Measurements from ENCODE around the gene MEF2C. TPM values are rescaled to one million over a fixed set of nuclear protein-coding genes. Genes with fewer than 3 reads are reported as not detected.
"Not testable (repeated sequence)": the region's sequence is repeated elsewhere in the genome, so short reads cannot be mapped to it uniquely, and the experiment has no call there.

Gene MEF2C
- polyA plus RNA-seq, 1 donor from 2014 or later, result 30.2 TPM

- Histone ChIP-seq H4K20me1 (ENCODE audit: insufficient read depth) (no peaks in the 10 kb centered on the region), H3K9ac (ENCODE audit: low read length) (no peak overlapping the region), H3K4me3 (ENCODE audit: low read length) (no peak overlapping the region), H3K27ac (ENCODE audit: low read length) (no peak overlapping the region), H3K9me2 (ENCODE audit: insufficient read depth, low read length) (no peaks in the 10 kb centered on the region), H3K9me3 (ENCODE audit: low read length) (no peaks in the 10 kb centered on the region), H3F3A (ENCODE audit: insufficient read depth, low read length, poor library complexity, severe bottlenecking) (no peaks in the 10 kb centered on the region), H3K4me2 (ENCODE audit: low read length) (no peak overlapping the region), H3K27me3 (ENCODE audit: insufficient read depth, low read depth, low read length) (no peaks in the 10 kb centered on the region), H3K36me3 (ENCODE audit: insufficient read depth, low read length) (no peaks in the 10 kb centered on the region), H2AFZ (ENCODE audit: low read depth, low read length) (no peak overlapping the region), H3K79me2 (replicated peaks; ENCODE audit: insufficient read depth, low read length) (no peaks in the 10 kb centered on the region)
- no peak for TF ChIP-seq EZH2 (IDR thresholded peaks at IDR 0.05; ENCODE audit: borderline replicate concordance, insufficient read depth, low read length, poor library complexity, severe bottlenecking)
Observed at GRCh38 chr5:88860501-88860900, 22.5 kb downstream of the MEF2C start.

DNA sequence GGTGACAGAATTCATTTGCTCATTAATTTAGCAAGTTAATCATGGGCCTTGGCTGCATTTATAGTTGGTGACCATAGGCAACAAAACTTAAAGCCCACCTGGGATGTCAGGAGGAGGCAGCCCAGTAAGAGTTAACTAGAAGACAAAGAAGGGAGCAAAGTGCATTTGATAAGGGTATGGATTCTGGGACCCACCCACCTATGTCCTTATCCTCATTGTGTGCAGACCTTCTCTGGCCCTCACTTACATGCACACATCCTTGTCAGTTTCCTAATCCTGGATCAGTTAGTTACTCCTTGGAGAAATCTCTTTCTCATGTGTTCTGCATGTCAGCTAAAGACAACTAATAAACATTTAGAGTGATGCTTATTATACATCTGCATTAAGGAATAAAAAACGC is 24.6 kb downstream of the MEF2C start:
- Histone ChIP-seq H4K20me1 (ENCODE audit: insufficient read depth) (no peaks in the 10 kb centered on the region), H3K4me2 (ENCODE audit: low read length) (no peak overlapping the region), H3K79me2 (replicated peaks; ENCODE audit: insufficient read depth, low read length) (no peaks in the 10 kb centered on the region), H3K9ac (ENCODE audit: low read length) (no peak overlapping the region), H2AFZ (ENCODE audit: low read depth, low read length) (no peak overlapping the region), H3K27me3 (ENCODE audit: insufficient read depth, low read depth, low read length) (no peaks in the 10 kb centered on the region), H3F3A (ENCODE audit: insufficient read depth, low read length, poor library complexity, severe bottlenecking) (no peaks in the 10 kb centered on the region), H3K9me3 (ENCODE audit: low read length) (no peaks in the 10 kb centered on the region), H3K27ac (ENCODE audit: low read length) (no peak overlapping the region), H3K4me3 (ENCODE audit: low read length) (no peak overlapping the region), H3K36me3 (ENCODE audit: insufficient read depth, low read length) (no peaks in the 10 kb centered on the region), H3K9me2 (ENCODE audit: insufficient read depth, low read length) (no peaks in the 10 kb centered on the region)
- no peak for TF ChIP-seq SMC3 (conservative IDR thresholded peaks at IDR 0.05; ENCODE audit: poor library complexity)

- not testable (repeated sequence) for H3K9me2 ChIP-seq (ENCODE audit: insufficient read depth, low read length); H3K27me3 ChIP-seq (ENCODE audit: insufficient read depth, low read depth, low read length); H2AFZ ChIP-seq (ENCODE audit: low read depth, low read length); H3K4me3 ChIP-seq (ENCODE audit: low read length); H3K79me2 ChIP-seq (replicated peaks; ENCODE audit: insufficient read depth, low read length); H4K20me1 ChIP-seq (ENCODE audit: insufficient read depth); H3K9me3 ChIP-seq (ENCODE audit: low read length); H3F3A ChIP-seq (ENCODE audit: insufficient read depth, low read length, poor library complexity, severe bottlenecking); H3K9ac ChIP-seq (ENCODE audit: low read length); H3K4me2 ChIP-seq (ENCODE audit: low read length); H3K36me3 ChIP-seq (ENCODE audit: insufficient read depth, low read length); H3K27ac ChIP-seq (ENCODE audit: low read length)
Observed at GRCh38 chr5:88856381-88856780, 26.6 kb downstream of the MEF2C start.

- H3K27me3 ChIP-seq (ENCODE audit: insufficient read depth, low read depth, low read length), result no peaks in the 10 kb centered on the region
- H3K4me3 ChIP-seq (ENCODE audit: low read length), result no peak overlapping the region
- H2AFZ ChIP-seq (ENCODE audit: low read depth, low read length), result no peak overlapping the region
- H3K9me2 ChIP-seq (ENCODE audit: insufficient read depth, low read length), result no peaks in the 10 kb centered on the region
- H3K27ac ChIP-seq (ENCODE audit: low read length), result no peak overlapping the region
- H3K9ac ChIP-seq (ENCODE audit: low read length), result no peak overlapping the region
- TF ChIP-seq MXI1 (conservative IDR thresholded peaks at IDR 0.05; ENCODE audit: poor library complexity, severe bottlenecking), result no peak
- TF ChIP-seq EZH2 (IDR thresholded peaks at IDR 0.05; ENCODE audit: borderline replicate concordance, insufficient read depth, low read length, poor library complexity, severe bottlenecking), result no peak
- no peak for TF ChIP-seq POLR2AphosphoS5 (IDR thresholded peaks at IDR 0.05)
- TF ChIP-seq TAF1 (IDR thresholded peaks at IDR 0.05; ENCODE audit: low read depth), result no peak
- TF ChIP-seq REST (IDR thresholded peaks at IDR 0.05; ENCODE audit: borderline replicate concordance), result no peak
- TF ChIP-seq, protein P1, sequence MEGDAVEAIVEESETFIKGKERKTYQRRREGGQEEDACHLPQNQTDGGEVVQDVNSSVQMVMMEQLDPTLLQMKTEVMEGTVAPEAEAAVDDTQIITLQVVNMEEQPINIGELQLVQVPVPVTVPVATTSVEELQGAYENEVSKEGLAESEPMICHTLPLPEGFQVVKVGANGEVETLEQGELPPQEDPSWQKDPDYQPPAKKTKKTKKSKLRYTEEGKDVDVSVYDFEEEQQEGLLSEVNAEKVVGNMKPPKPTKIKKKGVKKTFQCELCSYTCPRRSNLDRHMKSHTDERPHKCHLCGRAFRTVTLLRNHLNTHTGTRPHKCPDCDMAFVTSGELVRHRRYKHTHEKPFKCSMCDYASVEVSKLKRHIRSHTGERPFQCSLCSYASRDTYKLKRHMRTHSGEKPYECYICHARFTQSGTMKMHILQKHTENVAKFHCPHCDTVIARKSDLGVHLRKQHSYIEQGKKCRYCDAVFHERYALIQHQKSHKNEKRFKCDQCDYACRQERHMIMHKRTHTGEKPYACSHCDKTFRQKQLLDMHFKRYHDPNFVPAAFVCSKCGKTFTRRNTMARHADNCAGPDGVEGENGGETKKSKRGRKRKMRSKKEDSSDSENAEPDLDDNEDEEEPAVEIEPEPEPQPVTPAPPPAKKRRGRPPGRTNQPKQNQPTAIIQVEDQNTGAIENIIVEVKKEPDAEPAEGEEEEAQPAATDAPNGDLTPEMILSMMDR (IDR thresholded peaks at IDR 0.05; ENCODE audit: poor library complexity, severe bottlenecking), result no peak
- TF ChIP-seq RAD21 (conservative IDR thresholded peaks at IDR 0.05), result no peak
- TF ChIP-seq EP300 (conservative IDR thresholded peaks at IDR 0.05; ENCODE audit: poor library complexity, severe bottlenecking), result no peak
- TF ChIP-seq SMC3 (conservative IDR thresholded peaks at IDR 0.05; ENCODE audit: poor library complexity), result no peak
- H3K4me2 ChIP-seq (ENCODE audit: low read length), result no peak overlapping the region
- no peaks in the 10 kb centered on the region for H3F3A ChIP-seq (ENCODE audit: insufficient read depth, low read length, poor library complexity, severe bottlenecking)
- H4K20me1 ChIP-seq (ENCODE audit: insufficient read depth), result no peaks in the 10 kb centered on the region
- no peaks in the 10 kb centered on the region for H3K36me3 ChIP-seq (ENCODE audit: insufficient read depth, low read length)
- H3K9me3 ChIP-seq (ENCODE audit: low read length), result no peaks in the 10 kb centered on the region
- no peaks in the 10 kb centered on the region for H3K79me2 ChIP-seq (replicated peaks; ENCODE audit: insufficient read depth, low read length)
Observed at GRCh38 chr5:88854769-88855168, 28.2 kb downstream of the MEF2C start.
